Tibial artery (tissue), 4 donors: ENCODE results near the gene EXT2.

Experiments
- DNase-seq, 2 donors: peaks; one replicate each; pipeline ENCODE4 v3.0.0-alpha.2; 2019
- H3K27ac ChIP-seq, 2 donors: fragments of 200-600 bp; sonication (generic) in 1 of 2; 1 replicate in 1 of 2; 2 replicates in 1 of 2; pipeline ENCODE4 v1.5.1; 2018 to 2019; ENCODE audit warnings: mild to moderate bottlenecking in 1 of 2
- H3K27me3 ChIP-seq, 2 donors: fragments of 200-600 bp; sonication (generic) in 1 of 2; one replicate each; pipeline versions ENCODE4 v1.5.1 to v1.6.0; 2016 to 2019
- H3K36me3 ChIP-seq, 3 donors: fragments of 200-600 bp; sonication (generic) in 2 of 3; one replicate each; pipeline ENCODE4 v1.5.1; 2016 to 2019; ENCODE audit warnings: mild to moderate bottlenecking in 2 of 3
- H3K4me1 ChIP-seq, 4 donors: fragments of 200-600 bp; sonication (generic) in 2 of 4; 1 replicate in 3 of 4; 2 replicates in 1 of 4; pipeline ENCODE4 v1.5.1; 2016 to 2019
- H3K4me3 ChIP-seq, 2 donors: fragments of 200-600 bp; sonication (generic) in 1 of 2; 1 replicate in 1 of 2; 2 replicates in 1 of 2; pipeline ENCODE4 v1.5.1; 2018 to 2019; ENCODE audit warnings: mild to moderate bottlenecking in 2 of 2
- H3K9me3 ChIP-seq, 3 donors: fragments of 200-600 bp; sonication (generic) in 1 of 3; one replicate each; pipeline ENCODE4 v1.5.1; 2016 to 2019
- CTCF ChIP-seq, 2 experiments: fragments of 200-600 bp in 1 of 2; fragments of 450-650 bp in 1 of 2; IDR thresholded peaks; one replicate each; pipeline ENCODE4 v1.5.1; 2017 to 2019; ENCODE audit warnings: antibody characterized with exemption in 2 of 2, mild to moderate bottlenecking in 1 of 2, moderate library complexity in 1 of 2
- intact Hi-C: fragments of 100-400 bp; cut with DNase I; formaldehyde crosslinking; loops from one replicate; pipeline ENCODE4 v1.15.0; 2023; ENCODE audit warnings: low total_unique reads

The EXT2 gene

GRCh38 chr11:44085330-44085729, 10.1 kb upstream of the EXT2 start:
- intact Hi-C loops = no loop called here
- H3K36me3 ChIP-seq = peaks cover 15 to 59% (median 50%) of the 10 kb centered on the region in 3 donors
- no peak overlapping the region for H3K4me3 ChIP-seq
- no peak for TF ChIP-seq CTCF (IDR thresholded peaks at IDR 0.05)
- DNase-seq = no peak
- H3K9me3 ChIP-seq = no peaks in the 10 kb centered on the region
- H3K27me3 ChIP-seq = no peaks in the 10 kb centered on the region
- H3K27ac ChIP-seq = no peak overlapping the region
- H3K4me1 ChIP-seq = no peaks in the 10 kb centered on the region

GRCh38 chr11:44088377-44088776, 7.1 kb upstream of the EXT2 start:
- intact Hi-C loops = no loop called here
- Histone ChIP-seq H3K27ac (no peak overlapping the region), H3K4me1 (no peaks in the 10 kb centered on the region), H3K27me3 (no peaks in the 10 kb centered on the region), H3K4me3 (no peak overlapping the region), H3K36me3 (peaks cover 4 to 33% (median 23%) of the 10 kb centered on the region in 3 donors), H3K9me3 (no peaks in the 10 kb centered on the region)
- no peak for TF ChIP-seq CTCF (IDR thresholded peaks at IDR 0.05)
- DNase-seq = no peak

GRCh38 chr11:44088871-44089270, 6.6 kb upstream of the EXT2 start:
- H3K27ac ChIP-seq = no peak overlapping the region
- no peaks in the 10 kb centered on the region for H3K27me3 ChIP-seq
- H3K36me3 ChIP-seq = peaks cover 0 to 28% (median 18%) of the 10 kb centered on the region in 3 donors
- no peak for DNase-seq
- TF ChIP-seq CTCF (IDR thresholded peaks at IDR 0.05) = no peak
- no peak overlapping the region for H3K4me3 ChIP-seq
- no peaks in the 10 kb centered on the region for H3K9me3 ChIP-seq
- intact Hi-C loops = no loop called here
- H3K4me1 ChIP-seq = no peaks in the 10 kb centered on the region

GRCh38 chr11:44090539-44090938, 4.9 kb upstream of the EXT2 start:
- peaks cover 0 to 10% (median 5%) of the 10 kb centered on the region in 4 donors for H3K4me1 ChIP-seq
- intact Hi-C loops = no loop called here
- H3K36me3 ChIP-seq = peaks cover 0 to 24% (median 7%) of the 10 kb centered on the region in 3 donors
- no peaks in the 10 kb centered on the region for H3K27me3 ChIP-seq
- no peak overlapping the region for H3K4me3 ChIP-seq
- TF ChIP-seq CTCF (IDR thresholded peaks at IDR 0.05) = no peak
- no peaks in the 10 kb centered on the region for H3K9me3 ChIP-seq
- H3K27ac ChIP-seq = no peak overlapping the region
- DNase-seq = no peak

- H3K27me3 ChIP-seq = no peaks in the 10 kb centered on the region
- DNase-seq = peak; percentile 83 to 84
- H3K9me3 ChIP-seq = no peaks in the 10 kb centered on the region
- H3K4me1 ChIP-seq = peaks cover 0 to 27% (median 13%) of the 10 kb centered on the region in 4 donors
- intact Hi-C loops = no loop called here
- no peak overlapping the region for H3K27ac ChIP-seq
- H3K36me3 ChIP-seq = peaks cover 0 to 5% (median 1%) of the 10 kb centered on the region in 3 donors
- TF ChIP-seq CTCF (IDR thresholded peaks at IDR 0.05) = peak; percentile 58 to 69
- no peak overlapping the region for H3K4me3 ChIP-seq
Measured at GRCh38 chr11:44094260-44094868, 1.1 kb upstream of the EXT2 start.
